Gastrocnemius medialis (tissue), 4 donors: ENCODE results near the gene MAPK8.

Experiments used
- POLR2A ChIP-seq, 2 donors: fragments of 450-650 bp; IDR thresholded peaks; one replicate each; pipeline ENCODE4 v1.6.1; 2017; ENCODE audit warnings: antibody characterized with exemption in 2 of 2, mild to moderate bottlenecking in 2 of 2, moderate library complexity in 2 of 2
- TF ChIP-seq, protein P1 (sequence below), 5 experiments: fragments of 450-650 bp in 3 of 5; fragments of 200-600 bp in 2 of 5; sonication (generic) in 2 of 5; IDR thresholded peaks in 4 of 5; conservative IDR thresholded peaks in 1 of 5; 1 replicate in 4 of 5; 2 replicates in 1 of 5; pipeline ENCODE4 v1.5.1; 2016 to 2019; ENCODE audit warnings: antibody characterized with exemption in 5 of 5, mild to moderate bottlenecking in 3 of 5, moderate library complexity in 3 of 5

DNA sequence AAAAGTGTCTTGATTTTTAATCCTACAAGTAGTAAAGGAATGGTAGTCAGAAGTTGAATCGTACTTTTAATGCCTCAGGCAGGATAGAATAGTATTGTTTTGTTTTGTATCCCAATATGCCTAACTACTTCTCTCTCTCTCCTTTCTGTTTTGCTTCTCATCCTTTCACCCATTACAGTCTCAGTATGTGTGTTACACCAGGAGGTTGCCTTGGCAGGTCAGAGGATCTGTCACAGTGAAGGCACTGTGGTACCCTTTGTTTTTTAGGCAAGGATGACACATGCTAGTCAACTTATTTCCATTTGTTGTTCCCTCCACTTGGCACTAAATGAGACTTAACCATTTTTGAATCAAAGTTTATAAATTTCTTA, 94.4 kb downstream of the MAPK8 start:
- TF ChIP-seq, protein P1, sequence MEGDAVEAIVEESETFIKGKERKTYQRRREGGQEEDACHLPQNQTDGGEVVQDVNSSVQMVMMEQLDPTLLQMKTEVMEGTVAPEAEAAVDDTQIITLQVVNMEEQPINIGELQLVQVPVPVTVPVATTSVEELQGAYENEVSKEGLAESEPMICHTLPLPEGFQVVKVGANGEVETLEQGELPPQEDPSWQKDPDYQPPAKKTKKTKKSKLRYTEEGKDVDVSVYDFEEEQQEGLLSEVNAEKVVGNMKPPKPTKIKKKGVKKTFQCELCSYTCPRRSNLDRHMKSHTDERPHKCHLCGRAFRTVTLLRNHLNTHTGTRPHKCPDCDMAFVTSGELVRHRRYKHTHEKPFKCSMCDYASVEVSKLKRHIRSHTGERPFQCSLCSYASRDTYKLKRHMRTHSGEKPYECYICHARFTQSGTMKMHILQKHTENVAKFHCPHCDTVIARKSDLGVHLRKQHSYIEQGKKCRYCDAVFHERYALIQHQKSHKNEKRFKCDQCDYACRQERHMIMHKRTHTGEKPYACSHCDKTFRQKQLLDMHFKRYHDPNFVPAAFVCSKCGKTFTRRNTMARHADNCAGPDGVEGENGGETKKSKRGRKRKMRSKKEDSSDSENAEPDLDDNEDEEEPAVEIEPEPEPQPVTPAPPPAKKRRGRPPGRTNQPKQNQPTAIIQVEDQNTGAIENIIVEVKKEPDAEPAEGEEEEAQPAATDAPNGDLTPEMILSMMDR (IDR thresholded peaks at IDR 0.05 in 4 of 5, conservative IDR thresholded peaks at IDR 0.05 in 1 of 5) = no peak
- no peak for TF ChIP-seq POLR2A (IDR thresholded peaks at IDR 0.05)
